Loucy (cell line): ENCODE data around the gene TXNDC11.

ENCODE experiments used
- H2AFZ ChIP-seq: fragments of 200-600 bp; sonication (generic); 2 replicates; pipeline ENCODE4 v1.6.0; 2016; ENCODE audit warnings: antibody characterized with exemption, mild to moderate bottlenecking, low read length, moderate library complexity
- H3F3A ChIP-seq: fragments of 200-600 bp; 2 replicates; pipeline ENCODE4 v1.6.0; 2016; ENCODE audit warnings: antibody characterized with exemption, low read depth, mild to moderate bottlenecking
- H3K27me3 ChIP-seq: fragments of 200-600 bp; sonication (generic); 2 replicates; pipeline ENCODE4 v1.6.1; 2014; ENCODE audit warnings: low read length, mild to moderate bottlenecking; ENCODE audit not compliant: insufficient read depth, poor library complexity, severe bottlenecking
- H3K36me3 ChIP-seq: fragments of 200-600 bp; sonication (generic); 2 replicates; pipeline ENCODE4 v1.6.1; 2016; ENCODE audit warnings: low read length; ENCODE audit not compliant: insufficient read depth
- H3K4me1 ChIP-seq: fragments of 200-600 bp; sonication (generic); 2 replicates; pipeline ENCODE4 v1.5.1; 2014; ENCODE audit warnings: low read length, mild to moderate bottlenecking; ENCODE audit not compliant: insufficient read depth, poor library complexity, severe bottlenecking
- H3K4me2 ChIP-seq: fragments of 200-600 bp; sonication (generic); 2 replicates; pipeline ENCODE4 v1.6.0; 2014; ENCODE audit warnings: antibody characterized with exemption, low read length, low read depth, mild to moderate bottlenecking; ENCODE audit not compliant: poor library complexity, severe bottlenecking
- H3K4me3 ChIP-seq: fragments of 200-600 bp; sonication (generic); 2 replicates; pipeline ENCODE4 v1.5.1; 2014; ENCODE audit warnings: low read length, mild to moderate bottlenecking, mixed read lengths; ENCODE audit not compliant: poor library complexity, severe bottlenecking
- H3K79me2 ChIP-seq: fragments of 200-600 bp; sonication (generic); 2 replicates; pipeline ENCODE4 v1.6.1; 2014; ENCODE audit warnings: low read length; ENCODE audit not compliant: insufficient read depth
- H3K9ac ChIP-seq: fragments of 200-600 bp; sonication (generic); 2 replicates; pipeline ENCODE4 v1.6.0; 2014; ENCODE audit warnings: mild to moderate bottlenecking, low read depth, low read length, moderate library complexity; ENCODE audit not compliant: poor library complexity, severe bottlenecking
- H3K9me2 ChIP-seq: fragments of 200-600 bp; sonication (generic); replicated peaks from 2 replicates; pipeline ENCODE4 v1.6.1; 2016; ENCODE audit warnings: low read depth, low read length, mixed read lengths
- H3K9me3 ChIP-seq: fragments of 200-600 bp; sonication (generic); 2 replicates; pipeline ENCODE4 v1.6.1; 2014; ENCODE audit warnings: mild to moderate bottlenecking, antibody characterized with exemption, low read length, low read depth; ENCODE audit not compliant: insufficient read depth
- H4K20me1 ChIP-seq: fragments of 200-600 bp; sonication (generic); 2 replicates; pipeline ENCODE4 v1.6.0; 2014; ENCODE audit warnings: antibody characterized with exemption, low read length, mild to moderate bottlenecking; ENCODE audit not compliant: insufficient read depth, poor library complexity, severe bottlenecking
- CTCF ChIP-seq: fragments of 200-600 bp; sonication (generic); conservative IDR thresholded peaks from 2 replicates; pipeline ENCODE4 v1.5.1; 2014; ENCODE audit warnings: mild to moderate bottlenecking, antibody characterized with exemption, low read length
- EZH2phosphoT487 ChIP-seq: fragments of 200-600 bp; IDR thresholded peaks from 2 replicates; pipeline ENCODE4 v1.6.1; 2018; ENCODE audit warnings: antibody characterized with exemption, mild to moderate bottlenecking, moderate library complexity, borderline replicate concordance

Gene TXNDC11

GRCh38 chr16:11759163-11759834, 16.6 kb upstream of the TXNDC11 start:
- H3K9me3 ChIP-seq: no peaks in the 10 kb centered on the region
- H3K4me2 ChIP-seq: no peak overlapping the region
- TF ChIP-seq CTCF: no peak
- TF ChIP-seq EZH2phosphoT487: no peak
- H3K4me1 ChIP-seq: no peaks in the 10 kb centered on the region
- no peak overlapping the region for H2AFZ ChIP-seq
- H3K9ac ChIP-seq: no peak overlapping the region
- H3F3A ChIP-seq: no peaks in the 10 kb centered on the region
- no peak overlapping the region for H3K4me3 ChIP-seq
- no peaks in the 10 kb centered on the region for H3K79me2 ChIP-seq
- H3K27me3 ChIP-seq: no peaks in the 10 kb centered on the region
- H3K9me2 ChIP-seq: no peaks in the 10 kb centered on the region
- no peaks in the 10 kb centered on the region for H4K20me1 ChIP-seq
- H3K36me3 ChIP-seq: peaks cover 63% of the 10 kb centered on the region; the same call in 1 of the 2 replicates

- no peaks in the 10 kb centered on the region for H3K9me2 ChIP-seq
- no peaks in the 10 kb centered on the region for H3K27me3 ChIP-seq
- H3K4me3 ChIP-seq: no peak overlapping the region
- H3K79me2 ChIP-seq: no peaks in the 10 kb centered on the region
- H3K4me2 ChIP-seq: no peak overlapping the region
- peaks cover 63% of the 10 kb centered on the region; the same call in 1 of the 2 replicates for H3K36me3 ChIP-seq
- no peaks in the 10 kb centered on the region for H3F3A ChIP-seq
- no peak overlapping the region for H3K9ac ChIP-seq
- H2AFZ ChIP-seq: no peak overlapping the region
- TF ChIP-seq EZH2phosphoT487 (no peak), CTCF (no peak)
- H3K9me3 ChIP-seq: no peaks in the 10 kb centered on the region
- no peaks in the 10 kb centered on the region for H4K20me1 ChIP-seq
- no peaks in the 10 kb centered on the region for H3K4me1 ChIP-seq
Observed at GRCh38 chr16:11757671-11758545, 15.3 kb upstream of the TXNDC11 start.

- no peak overlapping the region for H3K4me2 ChIP-seq
- no peaks in the 10 kb centered on the region for H3K9me3 ChIP-seq
- no peaks in the 10 kb centered on the region for H3K9me2 ChIP-seq
- TF ChIP-seq EZH2phosphoT487 (no peak), CTCF (no peak)
- no peak overlapping the region for H3K4me3 ChIP-seq
- no peak overlapping the region for H2AFZ ChIP-seq
- no peak overlapping the region for H3K9ac ChIP-seq
- peaks cover 60% of the 10 kb centered on the region; the same call in 1 of the 2 replicates for H3K36me3 ChIP-seq
- no peaks in the 10 kb centered on the region for H3K27me3 ChIP-seq
- H4K20me1 ChIP-seq: no peaks in the 10 kb centered on the region
- H3K4me1 ChIP-seq: no peaks in the 10 kb centered on the region
- no peaks in the 10 kb centered on the region for H3F3A ChIP-seq
- no peaks in the 10 kb centered on the region for H3K79me2 ChIP-seq
Observed at GRCh38 chr16:11756248-11756647, 13.6 kb upstream of the TXNDC11 start.
